Jurkat, Clone E6-1 (cell line): Measurements from ENCODE around the gene POFUT2.

ENCODE experiments used
- DNase-seq: peaks from one replicate; pipeline ENCODE4 v3.0.0-alpha.2; 2011; ENCODE audit warnings: low read depth, low spot score
- H3K4me3 ChIP-seq: 2 replicates; pipeline ENCODE4 v1.5.1; 2011; ENCODE audit warnings: mild to moderate bottlenecking, low read length, control low read depth, moderate library complexity

POFUT2 gene

DNA sequence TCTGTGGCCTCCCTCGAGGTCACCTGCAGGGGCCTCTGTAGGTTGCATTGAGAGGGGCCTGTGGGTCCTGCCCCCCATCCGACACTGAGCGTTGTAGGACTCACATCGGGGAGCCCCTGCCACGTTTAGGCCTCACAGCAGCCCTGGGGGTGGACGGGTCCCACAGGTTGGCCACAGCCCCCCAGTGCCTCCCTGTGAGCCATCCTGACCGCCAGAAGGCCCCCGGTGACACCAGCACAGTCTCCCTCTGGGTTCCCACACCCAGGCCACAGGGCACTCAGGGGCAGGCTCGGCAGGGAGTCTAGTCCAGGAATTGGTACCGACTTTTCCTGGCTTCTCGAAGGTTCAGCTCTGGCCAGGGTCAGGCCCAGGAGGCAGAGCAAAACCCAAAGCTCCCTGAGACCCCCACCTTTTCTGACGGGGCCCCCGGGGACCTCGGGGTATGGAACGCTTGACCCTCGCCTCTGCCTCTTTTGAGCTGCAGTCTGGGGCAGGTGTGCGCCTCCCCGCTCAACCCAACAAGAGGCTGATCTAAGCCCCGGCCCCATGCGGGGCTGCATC is 13.9 kb upstream of the POFUT2 start:
- DNase-seq = no peak
- H3K4me3 ChIP-seq = no peak overlapping the region

DNA sequence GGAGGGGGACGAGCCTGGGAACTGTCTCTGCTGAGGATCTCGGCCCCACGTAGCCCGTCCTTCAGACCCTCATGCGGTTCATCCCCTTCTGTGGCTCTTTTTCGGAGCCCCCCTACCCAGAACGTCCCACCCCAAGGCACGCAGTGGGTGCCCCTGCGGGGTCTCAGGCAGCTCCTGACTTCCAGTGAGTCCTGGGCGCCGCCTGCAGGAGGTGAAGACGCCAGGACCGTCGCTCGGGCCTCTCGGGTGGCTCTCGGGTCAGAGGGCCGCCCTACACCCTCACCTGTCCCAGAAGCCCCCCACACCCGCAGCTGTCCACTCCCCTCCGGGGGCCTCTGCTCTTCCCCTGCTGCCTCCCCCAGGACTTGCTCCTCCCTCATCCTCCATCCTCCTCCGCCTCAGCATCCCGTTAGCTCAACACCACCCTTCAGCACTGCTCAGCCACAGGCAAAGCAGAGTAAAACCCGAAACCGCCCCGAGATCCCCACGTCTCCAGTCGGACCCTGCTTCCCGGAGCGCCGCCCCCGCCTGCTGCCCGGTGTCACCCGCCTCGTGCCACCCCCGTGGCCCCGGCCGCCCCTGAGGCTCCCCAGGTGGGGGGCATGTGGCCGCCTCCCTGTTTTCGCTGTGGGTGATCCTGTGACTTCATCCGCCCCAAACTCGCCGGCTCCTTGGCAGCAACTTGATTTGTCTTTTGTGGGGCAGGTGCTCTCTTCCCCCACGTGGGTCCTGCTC is 13.3 kb upstream of the POFUT2 start:
- H3K4me3 ChIP-seq = no peak overlapping the region
- no peak for DNase-seq

GRCh38 chr21:45299864-45300785 is 12.4 kb upstream of the POFUT2 start:
- H3K4me3 ChIP-seq = no peak overlapping the region
- DNase-seq = no peak

GRCh38 chr21:45299026-45299863 is 11.6 kb upstream of the POFUT2 start:
- no peak overlapping the region for H3K4me3 ChIP-seq
- DNase-seq = no peak

GRCh38 chr21:45297869-45298268 is 10.2 kb upstream of the POFUT2 start:
- no peak for DNase-seq
- no peak overlapping the region for H3K4me3 ChIP-seq

DNA sequence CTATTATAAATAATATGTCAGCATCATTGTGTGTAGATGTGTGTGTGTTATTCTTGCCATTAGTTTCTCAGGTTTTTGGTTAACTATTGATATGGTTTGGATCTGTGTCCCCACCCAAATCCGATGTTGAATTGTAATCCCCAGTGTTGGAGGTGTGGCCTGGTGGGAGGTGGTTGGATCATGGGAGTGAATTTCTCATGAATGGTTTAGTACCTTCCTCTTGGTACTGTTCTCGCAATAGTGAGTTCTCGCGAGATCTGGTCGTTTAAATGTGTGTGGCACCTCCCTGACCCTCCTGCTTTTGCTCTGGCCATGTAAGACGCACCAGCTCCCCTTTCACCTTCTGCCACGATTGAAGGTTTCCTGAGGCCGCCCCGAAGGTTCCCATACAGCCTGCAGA is 9.6 kb upstream of the POFUT2 start:
- no peak for DNase-seq
- no peak overlapping the region for H3K4me3 ChIP-seq

- no peak overlapping the region for H3K4me3 ChIP-seq
- no peak for DNase-seq
Measured at GRCh38 chr21:45296638-45297037, 8.9 kb upstream of the POFUT2 start.

GRCh38 chr21:45295576-45296365 is 8.1 kb upstream of the POFUT2 start:
- H3K4me3 ChIP-seq = no peak overlapping the region
- DNase-seq = no peak

GRCh38 chr21:45294509-45295291 is 7.0 kb upstream of the POFUT2 start:
- no peak for DNase-seq
- no peak overlapping the region for H3K4me3 ChIP-seq

DNA sequence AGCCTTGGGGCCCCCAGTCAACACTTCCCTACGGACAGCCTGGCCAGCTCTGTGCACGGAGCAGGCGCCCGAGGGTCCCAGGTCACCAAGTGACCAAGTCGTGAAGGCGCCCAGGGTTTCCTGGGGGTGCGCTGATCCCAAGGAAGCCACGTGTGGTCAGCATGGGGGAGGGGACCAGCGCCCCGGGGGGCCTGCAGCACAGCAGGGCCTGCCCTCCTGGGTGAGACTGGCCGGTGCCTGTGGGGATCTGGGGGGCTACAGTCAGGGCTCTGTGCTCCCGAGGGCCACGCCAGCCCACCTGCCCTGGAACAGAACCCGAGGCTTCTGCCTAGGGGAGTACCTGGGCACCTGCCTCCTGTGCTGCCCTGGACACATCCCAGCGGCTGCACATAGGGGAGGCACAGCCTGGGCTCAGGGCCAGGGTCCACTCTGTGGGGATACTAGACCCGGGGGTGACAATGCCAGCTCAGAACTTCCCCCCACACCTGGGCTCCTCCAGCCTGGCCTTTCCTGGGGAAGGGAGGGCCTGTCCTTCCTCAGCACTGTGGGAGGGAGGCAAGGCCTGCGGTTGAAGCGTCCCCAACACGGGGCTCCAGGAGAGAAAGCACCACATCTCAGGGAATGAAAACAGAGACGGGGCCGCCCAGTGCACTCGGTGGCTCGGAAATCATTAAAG is 6.2 kb upstream of the POFUT2 start:
- no peak for DNase-seq
- H3K4me3 ChIP-seq = no peak overlapping the region

- DNase-seq = no peak
- H3K4me3 ChIP-seq = no peak overlapping the region
Measured at GRCh38 chr21:45293220-45293725, 5.6 kb upstream of the POFUT2 start.

- no peak for DNase-seq
- H3K4me3 ChIP-seq = no peak overlapping the region
Measured at GRCh38 chr21:45292399-45293219, 4.9 kb upstream of the POFUT2 start.

GRCh38 chr21:45291613-45292398 is 4.1 kb upstream of the POFUT2 start:
- DNase-seq = no peak

GRCh38 chr21:45290948-45291612 is 3.4 kb upstream of the POFUT2 start:
- H3K4me3 ChIP-seq = no peak overlapping the region
- DNase-seq = no peak

More at GRCh38 chr21:45291613-45292398, 4.1 kb upstream of the POFUT2 start:
- no peak overlapping the region for H3K4me3 ChIP-seq
